ENCODE data around the gene ELOB.

GRCh38 chr16:2778630-2778958, 1.5 kb upstream of the ELOB start:
- TF ChIP-seq KDM1A (CRISPR knock-in tag; IDR thresholded peaks at IDR 0.05), result no peak
- no peak for TF ChIP-seq JUN (CRISPR knock-in tag; IDR thresholded peaks at IDR 0.05)
- no peak for TF ChIP-seq CREB1 (IDR thresholded peaks at IDR 0.05)
- TF ChIP-seq CREB1 (CRISPR knock-in tag; IDR thresholded peaks at IDR 0.05), result no peak
- no peak for TF ChIP-seq CBX2 (IDR thresholded peaks at IDR 0.05; ENCODE audit: low read depth, low read length)
- TF ChIP-seq CBX2 (CRISPR knock-in tag; IDR thresholded peaks at IDR 0.05; ENCODE audit: low read depth), result no peak
- TF ChIP-seq MAZ (IDR thresholded peaks at IDR 0.05; ENCODE audit: borderline replicate concordance, low read depth, low read length), result no peak
- TF ChIP-seq MAZ (CRISPR knock-in tag; IDR thresholded peaks at IDR 0.05; ENCODE audit: low read depth), result no peak
- no peak for TF ChIP-seq HNRNPL (IDR thresholded peaks at IDR 0.05; ENCODE audit: low read depth, low read length)
- no peak for TF ChIP-seq CTCF (CRISPR knock-in tag; IDR thresholded peaks at IDR 0.05)
- no peak for TF ChIP-seq ZNF225 (CRISPR knock-in tag; IDR thresholded peaks at IDR 0.05)
- no peak for TF ChIP-seq SKI (IDR thresholded peaks at IDR 0.05; ENCODE audit: partially characterized antibody)
- TF ChIP-seq, protein P1, sequence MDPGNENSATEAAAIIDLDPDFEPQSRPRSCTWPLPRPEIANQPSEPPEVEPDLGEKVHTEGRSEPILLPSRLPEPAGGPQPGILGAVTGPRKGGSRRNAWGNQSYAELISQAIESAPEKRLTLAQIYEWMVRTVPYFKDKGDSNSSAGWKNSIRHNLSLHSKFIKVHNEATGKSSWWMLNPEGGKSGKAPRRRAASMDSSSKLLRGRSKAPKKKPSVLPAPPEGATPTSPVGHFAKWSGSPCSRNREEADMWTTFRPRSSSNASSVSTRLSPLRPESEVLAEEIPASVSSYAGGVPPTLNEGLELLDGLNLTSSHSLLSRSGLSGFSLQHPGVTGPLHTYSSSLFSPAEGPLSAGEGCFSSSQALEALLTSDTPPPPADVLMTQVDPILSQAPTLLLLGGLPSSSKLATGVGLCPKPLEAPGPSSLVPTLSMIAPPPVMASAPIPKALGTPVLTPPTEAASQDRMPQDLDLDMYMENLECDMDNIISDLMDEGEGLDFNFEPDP (CRISPR knock-in tag; conservative IDR thresholded peaks at IDR 0.05), result no peak

Data from HepG2 (cell line).